LNCaP clone FGC (cell line): ENCODE results near the gene AP2A2.

Experiments
- DNase-seq: peaks from one replicate; pipeline ENCODE4 v3.0.0-alpha.2; 2011; ENCODE audit warnings: low read depth
- H3K4me3 ChIP-seq: 2 replicates; pipeline ENCODE4 v1.5.1; 2011; ENCODE audit warnings: mild to moderate bottlenecking, low read depth, low read length, control low read depth
- CTCF ChIP-seq: IDR thresholded peaks from 2 replicates; pipeline ENCODE4 v1.5.1; 2012; ENCODE audit warnings: mild to moderate bottlenecking; ENCODE audit not compliant: control insufficient read depth, insufficient read depth; ENCODE audit errors: extremely low read depth

AP2A2 gene

GRCh38 chr11:886568-886967, 39.1 kb upstream of the AP2A2 start:
- no peak overlapping the region for H3K4me3 ChIP-seq
- no peak for TF ChIP-seq CTCF
- DNase-seq: no peak

GRCh38 chr11:887589-887988, 38.1 kb upstream of the AP2A2 start:
- no peak for DNase-seq
- no peak for TF ChIP-seq CTCF
- H3K4me3 ChIP-seq: no peak overlapping the region

GRCh38 chr11:888310-889212, 37.1 kb upstream of the AP2A2 start:
- no peak overlapping the region for H3K4me3 ChIP-seq
- DNase-seq: no peak
- TF ChIP-seq CTCF: no peak

- no peak for DNase-seq
- TF ChIP-seq CTCF: no peak
- no peak overlapping the region for H3K4me3 ChIP-seq
Measured at GRCh38 chr11:889257-889656, 36.4 kb upstream of the AP2A2 start.

- H3K4me3 ChIP-seq: no peak overlapping the region
- no peak for TF ChIP-seq CTCF
- DNase-seq: no peak
Measured at GRCh38 chr11:889687-890475, 35.8 kb upstream of the AP2A2 start.

GRCh38 chr11:890794-891540, 34.7 kb upstream of the AP2A2 start:
- no peak overlapping the region for H3K4me3 ChIP-seq
- no peak for DNase-seq
- TF ChIP-seq CTCF: no peak
